RWPE1 (cell line): ENCODE measurements around the gene FAM177B.

Experiments
- CTCF ChIA-PET: fragments of 350-600 bp; sonication (Branson Sonifier 250); formaldehyde crosslinking; extraction: SDS; loops from one replicate; lab custom pipeline; 2021; lab: Yijun Ruan, JAX
- POLR2A ChIA-PET: fragments of 400-600 bp; formaldehyde crosslinking; extraction: SDS; loops from one replicate; lab custom pipeline; 2020; ENCODE audit warnings: antibody characterized with exemption; ENCODE audit not compliant: low non-redundant PET; lab: Yijun Ruan, JAX
- DNase-seq: peaks from one replicate; pipeline ENCODE4 v3.0.0; 2012; ENCODE audit warnings: low spot score
- H3K27ac ChIP-seq: fragments of 450-650 bp; 2 replicates; pipeline ENCODE4 v1.5.1; 2017
- CTCF ChIP-seq: fragments of 450-650 bp; conservative IDR thresholded peaks from 2 replicates; pipeline ENCODE4 v1.5.1; 2017; ENCODE audit warnings: low read depth, mild to moderate bottlenecking

FAM177B gene

DNA sequence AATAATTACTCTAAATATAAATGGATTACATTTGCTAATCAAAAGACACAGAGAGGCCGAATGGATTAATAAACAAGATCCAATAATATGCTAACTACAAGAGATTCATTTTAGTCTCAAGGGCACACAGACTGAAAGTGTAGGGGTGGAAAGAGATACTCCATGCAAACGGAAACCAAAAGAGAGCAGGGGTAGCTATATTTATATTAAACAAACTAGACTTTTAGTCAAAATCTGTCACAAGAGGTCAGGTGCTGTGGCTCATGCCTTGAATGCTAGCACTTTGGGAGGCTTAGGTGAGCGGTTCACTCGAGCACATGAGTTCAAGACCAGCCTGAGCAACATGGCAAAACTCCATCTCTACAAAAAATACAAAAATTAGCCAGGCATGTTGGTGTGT lies 44.2 kb downstream of the FAM177B start:
- no peak for DNase-seq
- ChIA-PET POLR2A (no interaction called here), CTCF (no interaction called here)
- no peak for TF ChIP-seq CTCF
- H3K27ac ChIP-seq: no peak overlapping the region

GRCh38 chr1:222783051-222783450 lies 46.0 kb downstream of the FAM177B start:
- CTCF ChIA-PET: interaction anchor here (0.7 kb wide), 1 partner anchor 307 kb away, joined by 3 read pairs; no protein-coding TSS in a partner anchor

DNA sequence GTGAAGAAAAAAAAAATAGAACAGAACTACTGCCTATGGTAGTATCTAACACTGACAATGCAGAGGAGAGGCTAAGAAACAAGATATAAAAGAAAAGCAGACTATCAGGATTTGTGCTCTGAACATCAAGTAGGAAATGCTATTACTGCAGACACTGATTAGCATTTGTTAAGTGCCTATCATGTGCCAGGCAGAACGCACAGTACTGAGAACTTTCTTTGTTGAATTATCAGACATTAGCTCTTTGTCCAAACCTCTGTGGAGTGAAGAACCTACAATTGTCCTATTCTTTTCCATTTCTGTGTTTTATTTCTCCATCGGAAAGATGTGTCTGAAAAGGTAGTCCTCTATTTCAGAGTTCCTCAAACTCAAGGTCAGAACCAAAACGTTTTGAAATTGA lies 47.4 kb downstream of the FAM177B start:
- ChIA-PET POLR2A (no interaction called here), CTCF (no interaction called here)
- DNase-seq: no peak
- no peak overlapping the region for H3K27ac ChIP-seq
- no peak for TF ChIP-seq CTCF

More at GRCh38 chr1:222783051-222783450, 46.0 kb downstream of the FAM177B start:
- H3K27ac ChIP-seq: no peak overlapping the region
- no peak for TF ChIP-seq CTCF
- DNase-seq: no peak
- POLR2A ChIA-PET: interaction anchor here (0.7 kb wide), 1 partner anchor 315 kb away, joined by 5 read pairs; no protein-coding TSS in a partner anchor

- no peak overlapping the region for H3K27ac ChIP-seq
- TF ChIP-seq CTCF: no peak
- ChIA-PET CTCF (no interaction called here), POLR2A (no interaction called here)
- no peak for DNase-seq
These were observed 47.9 kb downstream of the FAM177B start for GRCh38 chr1:222784916-222785315.

DNA sequence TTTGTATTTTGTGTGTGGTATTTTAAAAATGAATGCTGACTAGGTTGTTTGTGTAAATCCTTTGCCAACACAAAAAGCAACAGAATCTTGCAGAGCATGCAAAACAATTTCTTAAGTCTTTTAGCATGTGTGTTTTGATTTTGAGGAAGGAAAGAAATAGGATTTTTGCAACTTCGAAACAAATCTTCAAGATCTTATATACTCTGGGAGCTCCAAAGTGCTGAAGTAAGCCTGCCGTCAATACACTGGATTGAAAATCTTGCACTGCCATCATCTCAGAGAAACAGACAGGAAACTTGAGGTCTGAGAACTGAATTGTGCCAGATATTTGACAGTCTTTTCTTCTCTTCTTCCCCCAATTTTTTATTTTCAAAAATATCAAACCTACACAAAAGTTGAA lies 48.5 kb downstream of the FAM177B start:
- no peak overlapping the region for H3K27ac ChIP-seq
- no peak for DNase-seq
- ChIA-PET POLR2A (no interaction called here), CTCF (no interaction called here)
- no peak for TF ChIP-seq CTCF

GRCh38 chr1:222786121-222786520 lies 49.1 kb downstream of the FAM177B start:
- CTCF ChIA-PET: interaction anchor here (1.1 kb wide), 1 partner anchor 304 kb away, joined by 4 read pairs; no protein-coding TSS in a partner anchor
- DNase-seq: peak; percentile 25
- POLR2A ChIA-PET: no interaction called here
- TF ChIP-seq CTCF: no peak
- no peak overlapping the region; the same call in 1 of the 2 replicates for H3K27ac ChIP-seq
